Measurements from ENCODE around the gene ASCC3. TPM values are rescaled to one million over a fixed set of nuclear protein-coding genes. Genes with fewer than 3 reads are reported as not detected.

ASCC3 gene
- total RNA-seq, 1 donor from 2014 or later: 12.7 TPM

- DNase-seq (ENCODE audit: low spot score in 2 of 2): no peak
- H3K9me3 ChIP-seq: no peaks in the 10 kb centered on the region
- intact Hi-C loops (cut with DNase I): loop anchor here (5.0 kb wide), 1 partner anchor 47 kb away; the partner anchor contains the start of gene SIM1
- no peak overlapping the region for H3K27ac ChIP-seq
- H3K4me1 ChIP-seq: peaks cover 0 to 10% of the 10 kb centered on the region in 2 donors
- no peaks in the 10 kb centered on the region for H3K27me3 ChIP-seq
- no peak overlapping the region for H3K4me3 ChIP-seq
- TF ChIP-seq CTCF (IDR thresholded peaks at IDR 0.05): no peak
- H3K36me3 ChIP-seq: peaks cover 24 to 36% of the 10 kb centered on the region in 2 donors
Measured at GRCh38 chr6:100509101-100509500, 372.0 kb downstream of the ASCC3 start.

DNA sequence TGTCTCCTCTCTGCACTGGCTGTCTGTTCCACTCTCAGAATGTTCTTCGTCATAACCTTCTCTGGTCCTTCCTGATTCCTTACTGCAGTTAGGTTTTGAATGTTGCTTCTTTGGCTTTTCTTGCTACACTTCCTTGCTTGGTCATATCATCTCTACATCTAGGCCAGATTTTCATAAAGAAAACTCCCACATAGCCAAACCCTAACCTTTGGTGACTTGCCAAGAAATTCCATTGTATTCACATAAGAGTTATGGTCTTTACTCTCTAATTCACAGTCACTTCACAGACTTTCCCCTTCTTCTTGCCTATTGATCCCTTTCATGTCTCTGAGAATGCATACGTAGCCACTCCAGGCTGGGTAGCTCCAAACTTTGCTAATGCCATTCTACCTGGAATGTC, 374.5 kb downstream of the ASCC3 start:
- DNase-seq (ENCODE audit: low spot score in 2 of 2): no peak
- H3K4me1 ChIP-seq: peaks cover 0 to 15% of the 10 kb centered on the region in 2 donors
- no peaks in the 10 kb centered on the region for H3K9me3 ChIP-seq
- no peak overlapping the region for H3K27ac ChIP-seq
- intact Hi-C loops (cut with DNase I): loop anchor here (5.0 kb wide), 1 partner anchor 44 kb away; the partner anchor contains the start of gene SIM1
- H3K27me3 ChIP-seq: no peaks in the 10 kb centered on the region
- TF ChIP-seq CTCF (IDR thresholded peaks at IDR 0.05): no peak
- no peak overlapping the region for H3K4me3 ChIP-seq
- H3K36me3 ChIP-seq: peaks cover 14 to 19% of the 10 kb centered on the region in 2 donors

GRCh38 chr6:100504786-100505737, 376.1 kb downstream of the ASCC3 start:
- H3K9me3 ChIP-seq: no peaks in the 10 kb centered on the region
- H3K27me3 ChIP-seq: no peaks in the 10 kb centered on the region
- H3K4me3 ChIP-seq: no peak overlapping the region
- peak in 1 of 2 donors; percentile 68 for DNase-seq (ENCODE audit: low spot score in 2 of 2)
- TF ChIP-seq CTCF (IDR thresholded peaks at IDR 0.05): no peak
- intact Hi-C loops (cut with DNase I): loop anchor here (5.0 kb wide), 1 partner anchor 43 kb away; the partner anchor contains the start of gene SIM1
- H3K36me3 ChIP-seq: peaks cover 5 to 11% of the 10 kb centered on the region in 2 donors
- H3K27ac ChIP-seq: peak overlapping the region; percentile 61 to 73
- H3K4me1 ChIP-seq: peaks cover 0 to 15% of the 10 kb centered on the region in 2 donors

- Histone ChIP-seq H3K4me3 (no peak overlapping the region), H3K36me3 (peaks cover 0 to 3% of the 10 kb centered on the region in 2 donors), H3K9me3 (peaks cover 0 to 3% of the 10 kb centered on the region in 2 donors), H3K4me1 (peaks cover 0 to 15% of the 10 kb centered on the region in 2 donors), H3K27ac (no peak overlapping the region), H3K27me3 (no peaks in the 10 kb centered on the region)
- no peak for DNase-seq (ENCODE audit: low spot score in 2 of 2)
- intact Hi-C loops (cut with DNase I): no loop called here
- TF ChIP-seq CTCF (IDR thresholded peaks at IDR 0.05): no peak
Measured at GRCh38 chr6:100503043-100503705, 378.0 kb downstream of the ASCC3 start.

DNA sequence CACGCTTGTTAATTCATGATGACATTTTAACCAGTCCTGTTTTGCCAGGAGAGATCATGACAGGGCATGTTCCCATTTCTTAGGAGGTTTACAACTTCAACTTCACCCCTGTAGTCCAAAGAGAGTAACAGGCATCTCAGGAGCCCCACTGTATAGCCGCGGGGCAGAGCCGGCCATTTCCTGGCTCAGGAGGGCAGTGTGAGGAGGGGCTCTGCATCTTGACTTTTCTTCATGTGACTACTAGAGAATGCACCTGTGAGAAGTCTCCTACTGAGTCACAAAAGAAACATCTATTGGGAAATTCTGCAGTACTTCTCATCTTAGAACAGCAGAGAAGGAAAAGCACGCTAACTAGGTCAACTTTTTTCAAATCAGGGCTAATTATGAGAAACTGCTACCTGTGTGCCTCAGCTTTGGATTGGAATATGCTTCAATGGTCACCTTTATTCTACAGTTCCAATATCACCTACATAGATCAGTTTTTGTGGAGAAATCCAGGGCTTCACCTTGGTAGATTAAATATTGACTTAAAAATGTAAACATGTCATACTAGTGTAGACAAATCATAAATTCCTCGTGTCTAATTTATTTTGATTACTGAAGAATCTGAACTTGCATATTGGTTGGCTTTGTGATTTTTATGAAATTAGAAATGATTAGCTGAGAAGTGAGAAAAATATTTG, 387.8 kb downstream of the ASCC3 start:
- no peaks in the 10 kb centered on the region for H3K36me3 ChIP-seq
- DNase-seq (ENCODE audit: low spot score in 2 of 2): no peak
- no peak for TF ChIP-seq CTCF (IDR thresholded peaks at IDR 0.05)
- no peaks in the 10 kb centered on the region for H3K27me3 ChIP-seq
- no peak overlapping the region for H3K27ac ChIP-seq
- H3K9me3 ChIP-seq: no peaks in the 10 kb centered on the region
- H3K4me3 ChIP-seq: no peak overlapping the region
- H3K4me1 ChIP-seq: no peaks in the 10 kb centered on the region
- intact Hi-C loops (cut with DNase I): no loop called here

Data from ascending aorta (tissue), 2 donors.